Bronchial epithelial cell (primary cell): ENCODE measurements around the gene PCBD1. TPM values are rescaled to one million over a fixed set of nuclear protein-coding genes. Genes with fewer than 3 reads are reported as not detected.

ENCODE experiments used
- DNase-seq: peaks from one replicate; pipeline ENCODE4 v3.0.0-alpha.2; 2010; ENCODE audit warnings: low read depth
- FAIRE-seq: peaks from 2 replicates; lab custom pipeline; 2011; peaks lifted over from hg19 to GRCh38; lab: Jason Lieb, UNC
- H3K27me3 ChIP-seq: 2 replicates; pipeline ENCODE4 v1.5.1; 2011; ENCODE audit warnings: low read length; ENCODE audit not compliant: control insufficient read depth, insufficient read depth
- H3K36me3 ChIP-seq: 2 replicates; pipeline ENCODE4 v1.5.1; 2011; ENCODE audit warnings: low read length; ENCODE audit not compliant: control insufficient read depth, insufficient read depth
- H3K4me3 ChIP-seq: 2 replicates; pipeline ENCODE4 v1.5.1; 2011; ENCODE audit warnings: mild to moderate bottlenecking, low read depth, low read length, control low read depth
- total RNA-seq: library from RNA; depleted of rRNA; stranded (reverse); fragments of >200 nt; gene quantifications from 2 replicates; pipeline ENCODE4 v1.2.1, GENCODE V29; 2014
- TF ChIP-seq, protein P1 (sequence below): IDR thresholded peaks from 2 replicates; pipeline ENCODE4 v1.5.1; 2011; ENCODE audit warnings: mild to moderate bottlenecking, moderate library complexity, low read length, control low read depth, inconsistent platforms; ENCODE audit not compliant: insufficient read depth, severe bottlenecking

The PCBD1 gene
- total RNA-seq, 1 donor from 2014 or later: 16.1 TPM

DNA sequence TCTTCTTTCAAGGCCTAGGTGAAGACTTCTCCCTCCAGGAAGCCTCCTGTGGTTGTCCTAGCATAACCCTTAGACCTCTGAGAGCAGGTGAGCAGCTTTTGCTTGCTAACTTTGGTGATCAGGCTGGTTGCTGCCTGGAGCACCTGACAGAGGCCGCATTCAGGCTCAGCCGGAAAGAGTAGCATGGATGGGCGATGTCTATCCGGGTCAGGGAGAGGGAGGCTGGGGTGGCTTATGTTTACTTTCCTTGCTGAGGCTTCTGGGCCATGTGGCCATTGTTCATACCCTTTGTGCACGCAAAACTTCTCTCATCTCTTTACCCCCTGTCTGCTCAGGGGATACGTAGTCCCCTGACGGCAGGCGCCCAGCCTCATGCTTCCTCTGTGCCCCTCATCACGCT, 27.4 kb upstream of the PCBD1 start:
- DNase-seq (no peak), FAIRE-seq (no peak)
- TF ChIP-seq, protein P1, sequence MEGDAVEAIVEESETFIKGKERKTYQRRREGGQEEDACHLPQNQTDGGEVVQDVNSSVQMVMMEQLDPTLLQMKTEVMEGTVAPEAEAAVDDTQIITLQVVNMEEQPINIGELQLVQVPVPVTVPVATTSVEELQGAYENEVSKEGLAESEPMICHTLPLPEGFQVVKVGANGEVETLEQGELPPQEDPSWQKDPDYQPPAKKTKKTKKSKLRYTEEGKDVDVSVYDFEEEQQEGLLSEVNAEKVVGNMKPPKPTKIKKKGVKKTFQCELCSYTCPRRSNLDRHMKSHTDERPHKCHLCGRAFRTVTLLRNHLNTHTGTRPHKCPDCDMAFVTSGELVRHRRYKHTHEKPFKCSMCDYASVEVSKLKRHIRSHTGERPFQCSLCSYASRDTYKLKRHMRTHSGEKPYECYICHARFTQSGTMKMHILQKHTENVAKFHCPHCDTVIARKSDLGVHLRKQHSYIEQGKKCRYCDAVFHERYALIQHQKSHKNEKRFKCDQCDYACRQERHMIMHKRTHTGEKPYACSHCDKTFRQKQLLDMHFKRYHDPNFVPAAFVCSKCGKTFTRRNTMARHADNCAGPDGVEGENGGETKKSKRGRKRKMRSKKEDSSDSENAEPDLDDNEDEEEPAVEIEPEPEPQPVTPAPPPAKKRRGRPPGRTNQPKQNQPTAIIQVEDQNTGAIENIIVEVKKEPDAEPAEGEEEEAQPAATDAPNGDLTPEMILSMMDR: no peak
- Histone ChIP-seq H3K27me3 (peaks cover 8% of the 10 kb centered on the region), H3K36me3 (no peaks in the 10 kb centered on the region), H3K4me3 (no peak overlapping the region)

DNA sequence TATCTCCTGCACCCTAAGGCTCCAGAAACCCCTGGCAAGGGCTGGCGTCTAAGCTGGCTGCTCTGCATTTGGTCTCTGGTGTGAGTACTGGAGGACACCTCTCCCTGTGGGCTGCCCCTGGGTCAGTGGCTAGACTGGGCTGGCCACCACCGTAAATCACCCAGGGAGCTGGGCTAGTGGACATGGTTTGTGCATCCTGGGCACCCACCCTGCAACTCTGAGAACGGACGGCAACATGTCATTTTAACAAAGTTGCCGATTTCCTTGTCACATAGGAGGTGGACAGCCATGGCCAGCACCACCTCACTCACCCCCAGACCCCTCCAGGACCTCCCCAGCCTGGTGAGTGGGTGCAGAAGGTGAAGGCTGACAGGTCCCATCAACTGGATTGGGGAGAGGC, 26.8 kb upstream of the PCBD1 start:
- TF ChIP-seq, protein P1: no peak
- FAIRE-seq (no peak), DNase-seq (no peak)
- Histone ChIP-seq H3K4me3 (no peak overlapping the region), H3K36me3 (no peaks in the 10 kb centered on the region), H3K27me3 (peaks cover 8% of the 10 kb centered on the region)

DNA sequence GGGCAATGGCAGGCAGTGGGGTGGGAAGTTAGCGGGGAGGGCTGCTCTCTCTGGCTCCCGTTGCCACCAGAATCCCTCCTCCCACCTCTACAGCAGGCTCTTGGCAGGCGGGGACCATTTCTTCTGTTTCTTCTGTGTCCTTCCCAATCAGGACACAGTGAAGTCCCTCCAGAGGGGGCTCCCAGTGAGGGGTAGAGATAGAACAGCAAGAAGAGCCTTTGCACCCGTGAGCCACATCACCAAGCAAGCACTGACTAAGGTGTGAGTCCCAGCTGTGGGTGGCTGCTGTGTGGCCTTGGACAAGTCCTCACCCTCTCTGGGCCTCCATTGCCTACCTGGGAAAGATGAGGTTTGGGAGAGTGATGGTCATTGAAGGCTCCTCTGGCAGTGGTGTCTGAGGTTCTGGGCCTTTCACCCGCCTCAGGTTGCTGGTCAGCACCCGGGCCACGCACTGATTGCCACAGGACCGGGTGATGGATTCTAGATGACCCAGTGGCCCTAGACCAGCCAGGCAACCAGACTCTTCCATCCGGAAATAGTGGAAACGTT, 26.0 kb upstream of the PCBD1 start:
- TF ChIP-seq, protein P1: no peak
- Histone ChIP-seq H3K4me3 (no peak overlapping the region), H3K36me3 (no peaks in the 10 kb centered on the region), H3K27me3 (peaks cover 8% of the 10 kb centered on the region)
- no peak for DNase-seq
- FAIRE-seq: peak; percentile 90

DNA sequence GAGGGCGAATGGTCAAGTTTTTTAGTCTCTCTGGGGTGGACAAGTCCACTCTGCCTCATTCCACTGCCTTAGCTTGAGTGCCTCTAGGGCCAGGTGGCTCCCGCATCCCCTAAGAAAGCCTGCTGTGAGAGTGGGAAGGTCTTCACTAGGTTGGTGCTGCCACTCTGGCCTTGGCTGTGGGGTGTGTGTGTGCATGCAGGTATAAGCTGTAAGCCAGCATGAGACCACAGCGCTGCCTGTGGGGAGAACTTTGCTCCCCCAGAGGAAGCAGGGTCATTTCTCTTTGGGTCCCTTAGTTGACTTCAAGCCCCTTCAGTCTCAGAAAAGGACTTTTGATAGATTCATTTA, 25.5 kb upstream of the PCBD1 start:
- FAIRE-seq (no peak), DNase-seq (no peak)
- TF ChIP-seq, protein P1: no peak
- Histone ChIP-seq H3K4me3 (no peak overlapping the region), H3K36me3 (no peaks in the 10 kb centered on the region), H3K27me3 (peaks cover 8% of the 10 kb centered on the region)

DNA sequence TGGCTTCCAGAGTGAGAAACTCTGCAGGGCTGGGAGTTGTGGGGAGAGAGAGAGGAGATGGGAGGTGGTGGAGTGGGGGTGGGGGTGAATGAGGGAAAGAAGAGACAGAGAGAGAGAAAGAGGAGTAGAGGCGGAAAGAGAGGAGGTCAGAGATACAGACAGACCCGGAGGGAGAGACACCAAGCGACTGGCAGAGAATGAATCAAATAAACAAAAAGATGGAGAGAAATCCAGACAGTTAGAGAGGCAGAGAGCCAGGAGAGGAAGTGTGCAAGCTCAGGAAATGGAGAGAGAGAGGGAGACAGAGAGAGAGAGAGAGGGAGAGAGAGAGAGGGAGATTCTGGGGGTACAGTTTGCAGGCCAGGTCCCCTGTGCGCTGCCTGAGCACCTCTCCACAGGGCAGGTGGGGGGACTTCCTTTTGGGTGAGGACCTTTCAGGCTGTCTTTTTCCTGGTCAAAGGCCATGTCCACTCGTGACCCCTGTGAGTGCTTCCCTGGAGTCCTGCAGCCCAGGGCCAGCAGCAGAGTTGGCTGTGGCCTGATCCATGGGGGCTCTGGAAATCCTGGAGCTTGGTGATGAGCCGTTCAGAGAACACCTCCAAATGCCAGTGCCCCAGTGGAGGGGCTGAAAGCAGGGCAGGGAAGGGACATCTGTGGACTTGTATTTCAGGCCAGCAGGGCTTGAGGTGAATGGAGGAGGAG, 25.0 kb upstream of the PCBD1 start:
- Histone ChIP-seq H3K36me3 (no peaks in the 10 kb centered on the region), H3K27me3 (peaks cover 8% of the 10 kb centered on the region), H3K4me3 (no peak overlapping the region)
- peak; percentile 23 for FAIRE-seq
- TF ChIP-seq, protein P1: no peak
- no peak for DNase-seq

DNA sequence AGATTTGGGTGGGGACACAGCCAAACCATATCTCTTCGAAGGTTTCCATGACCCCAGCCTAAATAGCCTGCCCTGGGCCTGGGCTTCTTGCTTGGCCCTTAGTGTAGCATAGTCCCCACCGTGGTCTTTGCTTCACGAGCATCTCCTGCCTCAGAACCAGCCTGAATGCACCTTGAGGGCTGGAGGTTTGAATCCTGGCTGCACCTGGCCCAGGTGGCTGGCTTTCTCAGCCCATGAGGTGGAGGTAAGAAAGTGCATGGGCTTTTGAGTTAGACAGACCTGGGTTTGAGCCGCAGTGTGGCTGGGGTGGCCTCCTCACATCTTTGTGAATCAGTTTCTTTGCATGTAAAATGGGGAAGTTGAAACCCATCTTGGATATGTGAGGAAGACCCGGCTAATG, 24.2 kb upstream of the PCBD1 start:
- H3K27me3 ChIP-seq: peaks cover 8% of the 10 kb centered on the region
- no peaks in the 10 kb centered on the region for H3K36me3 ChIP-seq
- TF ChIP-seq, protein P1: no peak
- no peak for FAIRE-seq
- H3K4me3 ChIP-seq: no peak overlapping the region
- no peak for DNase-seq
